H9 (cell line): ENCODE results near the gene TTLL12. TPM values are rescaled to one million over a fixed set of nuclear protein-coding genes. Genes with fewer than 3 reads are reported as not detected.
A peak's percentile ranks its signal among the peaks of the same experiment; 100 is the strongest.

Source experiments
- DNase-seq: peaks from one replicate; pipeline ENCODE4 v3.0.0-alpha.2; 2017
- H2AFZ ChIP-seq: one replicate; pipeline ENCODE4 v1.6.1; 2013; ENCODE audit warnings: mild to moderate bottlenecking, low read length, control low read depth, moderate library complexity
- H2AK5ac ChIP-seq: 2 replicates; pipeline ENCODE4 v1.6.1; 2013; ENCODE audit warnings: low read length, control low read depth, mixed read lengths; ENCODE audit not compliant: insufficient read length
- H2BK120ac ChIP-seq: one replicate; pipeline ENCODE4 v1.6.1; 2013; ENCODE audit warnings: low read depth, mild to moderate bottlenecking, low read length, control low read depth, inconsistent platforms; ENCODE audit not compliant: poor library complexity, severe bottlenecking
- H2BK12ac ChIP-seq: 2 replicates; pipeline ENCODE4 v1.6.1; 2013; ENCODE audit warnings: low read length, control low read depth, mixed read lengths, low read depth; ENCODE audit not compliant: insufficient read length
- H2BK15ac ChIP-seq: 2 replicates; pipeline ENCODE4 v1.6.1; 2013; ENCODE audit warnings: low read depth, low read length, control low read depth
- H2BK20ac ChIP-seq: one replicate; pipeline ENCODE4 v1.6.1; 2013; ENCODE audit warnings: low read depth, mild to moderate bottlenecking, low read length, control low read depth, inconsistent platforms; ENCODE audit not compliant: poor library complexity, severe bottlenecking
- H2BK5ac ChIP-seq: 2 replicates; pipeline ENCODE4 v1.6.1; 2013; ENCODE audit warnings: low read length, control low read depth, mixed read lengths; ENCODE audit not compliant: insufficient read length
- H3K14ac ChIP-seq: 2 replicates; pipeline ENCODE4 v1.6.1; 2013; ENCODE audit warnings: low read length, control low read depth; ENCODE audit not compliant: insufficient read depth
- H3K18ac ChIP-seq: 2 replicates; pipeline ENCODE4 v1.6.1; 2013; ENCODE audit warnings: low read depth, mild to moderate bottlenecking, mixed read lengths, low read length, control low read depth; ENCODE audit not compliant: insufficient read length
- H3K23ac ChIP-seq: 2 replicates; pipeline ENCODE4 v1.6.1; 2013; ENCODE audit warnings: low read length, control low read depth, mixed read lengths, low read depth; ENCODE audit not compliant: insufficient read length
- H3K23me2 ChIP-seq: 2 replicates; pipeline ENCODE4 v1.6.1; 2013; ENCODE audit warnings: low read depth, mild to moderate bottlenecking, mixed read lengths, low read length, control low read depth; ENCODE audit not compliant: insufficient read length, poor library complexity, severe bottlenecking
- H3K27ac ChIP-seq: 2 replicates; pipeline ENCODE4 v1.5.1; 2013; ENCODE audit warnings: low read length, control low read depth, mixed read lengths, low read depth; ENCODE audit not compliant: insufficient read length
- H3K27me3 ChIP-seq: 2 replicates; pipeline ENCODE4 v1.6.1; 2013; ENCODE audit warnings: low read length, control low read depth, inconsistent platforms; ENCODE audit not compliant: insufficient read depth
- H3K4ac ChIP-seq: 2 replicates; pipeline ENCODE4 v1.6.1; 2013; ENCODE audit warnings: low read depth, mild to moderate bottlenecking, control low read depth, inconsistent platforms, low read length, moderate library complexity
- H3K4me1 ChIP-seq: 2 replicates; pipeline ENCODE4 v1.6.1; 2013; ENCODE audit warnings: low read length, control low read depth, inconsistent platforms; ENCODE audit not compliant: insufficient read depth
- H3K4me2 ChIP-seq: 2 replicates; pipeline ENCODE4 v1.6.1; 2013; ENCODE audit warnings: low read length, control low read depth, mixed read lengths; ENCODE audit not compliant: insufficient read length, insufficient read depth
- H3K56ac ChIP-seq: 2 replicates; pipeline ENCODE4 v1.6.1; 2013; ENCODE audit warnings: low read depth, mild to moderate bottlenecking, mixed read lengths, low read length, control low read depth; ENCODE audit not compliant: insufficient read length
- H3K79me1 ChIP-seq: 2 replicates; pipeline ENCODE4 v1.6.1; 2013; ENCODE audit warnings: low read depth, mild to moderate bottlenecking, moderate library complexity, low read length, control low read depth, inconsistent platforms; ENCODE audit not compliant: insufficient read depth, poor library complexity, severe bottlenecking
- H3K79me2 ChIP-seq: 2 replicates; pipeline ENCODE4 v1.6.1; 2013; ENCODE audit warnings: low read length, control low read depth, inconsistent platforms; ENCODE audit not compliant: insufficient read depth
- H3K9ac ChIP-seq: 2 replicates; pipeline ENCODE4 v1.6.1; 2013; ENCODE audit warnings: low read length, control low read depth, mixed read lengths; ENCODE audit not compliant: insufficient read length; ENCODE audit errors: extremely low read depth
- H3K9me3 ChIP-seq: one replicate; pipeline ENCODE4 v1.6.1; 2013; ENCODE audit warnings: low read depth, low read length, inconsistent platforms; ENCODE audit not compliant: control insufficient read depth
- H3T11ph ChIP-seq: one replicate; pipeline ENCODE4 v1.6.1; 2013; ENCODE audit warnings: mild to moderate bottlenecking, low read length, control low read depth, inconsistent platforms
- H4K20me1 ChIP-seq: one replicate; pipeline ENCODE4 v1.6.1; 2013; ENCODE audit not compliant: control insufficient read depth, insufficient read length, insufficient read depth
- H4K5ac ChIP-seq: 2 replicates; pipeline ENCODE4 v1.6.1; 2013; ENCODE audit warnings: low read depth, mild to moderate bottlenecking, mixed read lengths, low read length, control low read depth; ENCODE audit not compliant: insufficient read length
- H4K8ac ChIP-seq: replicated peaks from 2 replicates; pipeline ENCODE4 v1.6.1; 2013; ENCODE audit warnings: low read length, control low read depth, mixed read lengths, low read depth; ENCODE audit not compliant: insufficient read length
- H4K91ac ChIP-seq: 2 replicates; pipeline ENCODE4 v1.6.1; 2013; ENCODE audit warnings: low read depth, mild to moderate bottlenecking, moderate library complexity, mixed read lengths, low read length, control low read depth; ENCODE audit not compliant: insufficient read length
- H3K27ac Mint-ChIP-seq, 3 experiments: 2 replicates in 2 of 3; 3 replicates in 1 of 3; pipeline ENCODE4 v1.8.0; 2020 to 2021; ENCODE audit warnings: mixed read lengths in 3 of 3, mild to moderate bottlenecking in 1 of 3, moderate library complexity in 1 of 3
- H3K27me3 Mint-ChIP-seq: 2 replicates; pipeline ENCODE4 v1.8.0; 2021; ENCODE audit warnings: low read depth, mild to moderate bottlenecking, moderate library complexity, mixed read lengths
- H3K36me3 Mint-ChIP-seq, 3 experiments: 2 replicates in 2 of 3; 3 replicates in 1 of 3; pipeline ENCODE4 v1.8.0; 2020 to 2021; ENCODE audit warnings: low read depth in 3 of 3, mixed read lengths in 3 of 3; ENCODE audit not compliant: insufficient read depth in 1 of 3
- H3K4me1 Mint-ChIP-seq, 2 experiments: 2 replicates each; pipeline ENCODE4 v1.8.0; 2020; ENCODE audit warnings: mixed read lengths in 2 of 2
- H3K4me3 Mint-ChIP-seq, 2 experiments: 2 replicates in 1 of 2; 3 replicates in 1 of 2; pipeline ENCODE4 v1.8.0; 2020 to 2021; ENCODE audit warnings: mild to moderate bottlenecking in 2 of 2, mixed read lengths in 2 of 2, moderate library complexity in 1 of 2
- H3K9me3 Mint-ChIP-seq, 2 experiments: 2 replicates in 1 of 2; 3 replicates in 1 of 2; pipeline ENCODE4 v1.8.0; 2020; ENCODE audit warnings: mild to moderate bottlenecking in 2 of 2, mixed read lengths in 2 of 2, moderate library complexity in 1 of 2
- CTCF ChIP-seq: fragments of 200-600 bp; sonication (generic); conservative IDR thresholded peaks from 3 replicates; pipeline ENCODE4 v1.8.0; 2021; ENCODE audit warnings: antibody characterized with exemption, mild to moderate bottlenecking
- WGBS: extraction: QIAGEN DNeasy Blood & Tissue Kit; methylation state at CpG from one replicate; pipeline ENCODE4 v1.1.7; 2013; ENCODE audit warnings: missing lambda C conversion rate, low lambda C conversion rate, mixed read lengths; ENCODE audit not compliant: insufficient read length; ENCODE audit errors: extremely low coverage; 5-methylcytosine and 5-hydroxymethylcytosine counted together
- total RNA-seq: library from RNA; stranded (reverse); gene quantifications from 2 replicates; pipeline ENCODE4 v1.2.1, GENCODE V29; 2021

TTLL12 gene
- total RNA-seq, 1 experiment from 2014 or later, result 89.6 TPM

- Histone ChIP-seq H3K4me1 (no peaks in the 10 kb centered on the region; the same call in 1 of the 2 replicates), H3T11ph (no peak overlapping the region), H4K8ac (no peak overlapping the region), H3K14ac (no peak overlapping the region; the same call in 1 of the 2 replicates), H3K27me3 (no peaks in the 10 kb centered on the region), H3K4ac (no peak overlapping the region), H3K79me2 (no peaks in the 10 kb centered on the region), H2BK120ac (no peak overlapping the region), H3K23ac (no peak overlapping the region), H3K56ac (no peak overlapping the region), H4K20me1 (no peaks in the 10 kb centered on the region), H3K23me2 (no peaks in the 10 kb centered on the region), H4K91ac (no peak overlapping the region), H3K79me1 (no peaks in the 10 kb centered on the region), H3K9me3 (no peaks in the 10 kb centered on the region), H4K5ac (no peak overlapping the region), H3K4me2 (no peak overlapping the region), H2AFZ (no peak overlapping the region), H3K9ac (no peak overlapping the region), H2BK12ac (no peak overlapping the region), H3K27ac (no peak overlapping the region), H2AK5ac (no peak overlapping the region), H2BK5ac (no peak overlapping the region), H3K18ac (no peak overlapping the region), H2BK20ac (no peak overlapping the region), H2BK15ac (no peak overlapping the region)
- H3K4me1 Mint-ChIP-seq, result peaks cover 11 to 18% of the 10 kb centered on the region in 2 experiments; a peak in 3 of 4 replicates
- DNase-seq, result no peak
- no CpG with 5 or more reads among the region's 34 CpGs for WGBS
- peaks cover 3% of the 10 kb centered on the region; the same call in 1 of the 2 replicates for H3K27me3 Mint-ChIP-seq
- no peaks in the 10 kb centered on the region for H3K36me3 Mint-ChIP-seq
- no peak for TF ChIP-seq CTCF
- H3K9me3 Mint-ChIP-seq, result no peaks in the 10 kb centered on the region
- no peak overlapping the region; a peak in 2 of 5 replicates for H3K4me3 Mint-ChIP-seq
- H3K27ac Mint-ChIP-seq, result peak overlapping the region in 1 of 3 experiments; percentile 59; a peak in 1 of 7 replicates
Observed at GRCh38 chr22:43210631-43211515, 23.9 kb upstream of the TTLL12 start.
